Left lung (tissue), 10 donors: ENCODE data around the gene KPNB1. TPM values are rescaled to one million over a fixed set of nuclear protein-coding genes. Genes with fewer than 3 reads are reported as not detected.

Source experiments
- ATAC-seq: fragments of 200-7000 bp; cut with Tn5 transposase; one replicate; pipeline ENCODE4 v1.9.1; 2020; ENCODE audit warnings: moderate library complexity
- DNase-seq, 4 donors: peaks; one replicate each; pipeline ENCODE4 v3.0.0-alpha.2; 2013 to 2020
- H3K27ac ChIP-seq, 2 donors: fragments of 200-600 bp; sonication (generic) in 1 of 2; one replicate each; pipeline versions ENCODE4 v1.5.0 to v1.8.0; 2020 to 2021
- H3K27me3 ChIP-seq, 2 donors: fragments of 200-600 bp; sonication (generic) in 1 of 2; one replicate each; pipeline versions ENCODE4 v1.5.0 to v1.8.0; 2020 to 2021
- H3K36me3 ChIP-seq, 2 donors: fragments of 200-600 bp; sonication (generic) in 1 of 2; one replicate each; pipeline versions ENCODE4 v1.5.0 to v1.8.0; 2020 to 2021
- H3K4me1 ChIP-seq, 2 donors: fragments of 200-600 bp; one replicate each; pipeline ENCODE4 v1.8.0; 2021
- H3K4me3 ChIP-seq, 2 donors: fragments of 200-600 bp; sonication (generic) in 1 of 2; one replicate each; pipeline versions ENCODE4 v1.5.0 to v1.8.0; 2020 to 2021; ENCODE audit warnings: mild to moderate bottlenecking in 1 of 2
- H3K9me3 ChIP-seq, 2 donors: fragments of 200-600 bp; sonication (generic) in 1 of 2; one replicate each; pipeline versions ENCODE4 v1.5.0 to v1.8.0; 2020 to 2021
- intact Hi-C, 2 donors: fragments of 100-400 bp; cut with DNase I; formaldehyde crosslinking; loops; one replicate each; pipeline versions ENCODE4 v1.11.2 to v1.14.2; 2022
- polyA plus RNA-seq, 6 donors: library from polyadenylated mRNA; unstranded; fragments of 120-200 nt; gene quantifications; one replicate each; pipeline ENCODE4 v1.2.1, GENCODE V29; 2013; ENCODE audit not compliant: insufficient read length in 6 of 6
- total RNA-seq, 2 donors: library from RNA; stranded (reverse); fragmentation: NEBNext Ultra II Directional; extraction: Animal tissue kit (Norgen Biotek cat#: 25700); gene quantifications; one replicate each; pipeline ENCODE4 v1.2.1, GENCODE V29; 2021
- TF ChIP-seq, protein P1 (sequence below), 2 donors: fragments of 200-600 bp; sonication (generic) in 1 of 2; IDR thresholded peaks; one replicate each; pipeline versions ENCODE4 v1.5.0 to v1.8.0; 2021; ENCODE audit warnings: antibody characterized with exemption in 2 of 2
- donor health status: DM: no; HTN: yes; CAD: no.
- donor health status: DM: no; HTN: no; CAD: no.

KPNB1 gene
- total and polyA plus RNA-seq, 8 donors = 195 to 305 (median 248) TPM

- Histone ChIP-seq H3K27me3 (no peaks in the 10 kb centered on the region), H3K4me3 (no peak overlapping the region), H3K27ac (no peak overlapping the region), H3K4me1 (peaks cover 0 to 45% of the 10 kb centered on the region in 2 donors), H3K9me3 (no peaks in the 10 kb centered on the region), H3K36me3 (peaks cover 0 to 51% of the 10 kb centered on the region in 2 donors)
- peak in 2 of 4 donors; percentile 58 to 93 for DNase-seq
- TF ChIP-seq, protein P1, sequence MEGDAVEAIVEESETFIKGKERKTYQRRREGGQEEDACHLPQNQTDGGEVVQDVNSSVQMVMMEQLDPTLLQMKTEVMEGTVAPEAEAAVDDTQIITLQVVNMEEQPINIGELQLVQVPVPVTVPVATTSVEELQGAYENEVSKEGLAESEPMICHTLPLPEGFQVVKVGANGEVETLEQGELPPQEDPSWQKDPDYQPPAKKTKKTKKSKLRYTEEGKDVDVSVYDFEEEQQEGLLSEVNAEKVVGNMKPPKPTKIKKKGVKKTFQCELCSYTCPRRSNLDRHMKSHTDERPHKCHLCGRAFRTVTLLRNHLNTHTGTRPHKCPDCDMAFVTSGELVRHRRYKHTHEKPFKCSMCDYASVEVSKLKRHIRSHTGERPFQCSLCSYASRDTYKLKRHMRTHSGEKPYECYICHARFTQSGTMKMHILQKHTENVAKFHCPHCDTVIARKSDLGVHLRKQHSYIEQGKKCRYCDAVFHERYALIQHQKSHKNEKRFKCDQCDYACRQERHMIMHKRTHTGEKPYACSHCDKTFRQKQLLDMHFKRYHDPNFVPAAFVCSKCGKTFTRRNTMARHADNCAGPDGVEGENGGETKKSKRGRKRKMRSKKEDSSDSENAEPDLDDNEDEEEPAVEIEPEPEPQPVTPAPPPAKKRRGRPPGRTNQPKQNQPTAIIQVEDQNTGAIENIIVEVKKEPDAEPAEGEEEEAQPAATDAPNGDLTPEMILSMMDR (IDR thresholded peaks at IDR 0.05) = peak; percentile 88 to 95
- ATAC-seq = peak; percentile 36
- intact Hi-C loops = no loop called here
Observed at GRCh38 chr17:47698749-47699535, 49.2 kb downstream of the KPNB1 start.

DNA sequence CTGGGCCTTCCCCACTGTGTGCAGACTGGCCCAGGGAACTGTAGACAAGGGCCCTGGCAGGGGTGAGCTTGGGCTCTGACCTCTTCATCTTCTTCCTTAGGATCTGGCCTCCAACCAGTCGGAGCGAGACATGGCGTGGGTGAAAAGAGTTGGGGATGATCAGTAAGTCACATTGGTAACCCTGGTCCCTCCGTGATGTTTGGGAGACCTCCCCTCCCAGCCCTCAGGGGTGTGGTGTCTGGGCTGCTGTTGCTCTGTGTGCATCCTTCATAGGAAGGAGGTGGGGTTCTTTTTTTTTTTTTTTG is 49.8 kb downstream of the KPNB1 start:
- intact Hi-C loops = no loop called here
- H3K9me3 ChIP-seq = no peaks in the 10 kb centered on the region
- H3K36me3 ChIP-seq = peaks cover 0 to 51% of the 10 kb centered on the region in 2 donors
- H3K27ac ChIP-seq = no peak overlapping the region
- no peak overlapping the region for H3K4me3 ChIP-seq
- peaks cover 0 to 51% of the 10 kb centered on the region in 2 donors for H3K4me1 ChIP-seq
- peak in 1 of 4 donors; percentile 24 for DNase-seq
- TF ChIP-seq, protein P1 (IDR thresholded peaks at IDR 0.05) = no peak
- ATAC-seq = no peak
- no peaks in the 10 kb centered on the region for H3K27me3 ChIP-seq

DNA sequence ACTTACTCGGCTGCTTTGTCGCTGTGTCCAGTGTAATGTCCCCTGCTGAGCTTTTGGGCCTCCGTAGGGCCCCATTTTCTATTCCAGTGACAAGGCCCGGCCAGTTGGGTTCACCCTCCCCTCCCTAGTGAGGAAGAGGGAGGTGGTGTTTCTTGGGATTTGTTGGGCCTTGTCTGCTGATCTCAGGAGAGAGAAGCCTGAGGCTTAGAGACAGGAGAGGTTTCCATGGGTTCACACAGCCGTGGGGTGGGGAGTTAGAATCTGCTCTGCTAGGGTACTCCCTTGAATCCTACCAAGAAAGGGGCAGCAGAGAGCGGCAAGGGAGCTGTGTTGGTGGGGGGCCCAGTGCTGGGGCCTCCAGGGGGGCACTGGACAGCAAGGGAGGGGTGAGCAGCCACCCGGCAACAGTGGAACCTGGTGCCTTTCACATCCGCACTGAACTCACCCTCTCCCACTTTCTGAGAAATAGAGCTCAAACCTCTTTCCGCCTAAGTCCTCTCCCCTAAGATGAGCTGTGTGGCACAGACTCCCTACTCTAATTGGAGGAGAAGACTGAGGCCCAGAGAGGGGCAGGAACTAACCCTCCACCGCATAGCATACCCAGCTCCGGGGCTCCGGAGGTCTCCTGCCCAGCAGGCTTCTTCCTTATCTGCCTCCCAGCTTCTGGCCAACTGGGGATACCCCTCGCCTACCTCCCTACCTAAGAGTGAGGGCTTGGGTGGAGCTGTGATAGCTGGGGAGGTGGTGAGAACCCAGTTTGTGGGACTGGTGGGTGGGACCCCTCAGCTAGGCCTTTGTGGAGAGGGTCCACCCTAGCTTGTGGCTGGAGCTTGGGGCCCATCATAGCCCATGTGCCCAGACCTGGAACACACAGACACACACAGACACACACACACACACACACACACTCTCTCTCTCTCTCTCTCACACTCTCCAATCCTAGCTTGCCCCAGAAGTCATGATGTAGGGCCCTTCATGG is 51.0 kb downstream of the KPNB1 start:
- H3K9me3 ChIP-seq = no peaks in the 10 kb centered on the region
- no peak overlapping the region for H3K4me3 ChIP-seq
- no peaks in the 10 kb centered on the region for H3K27me3 ChIP-seq
- intact Hi-C loops = no loop called here
- peaks cover 0 to 54% of the 10 kb centered on the region in 2 donors for H3K4me1 ChIP-seq
- TF ChIP-seq, protein P1 (IDR thresholded peaks at IDR 0.05) = no peak
- peaks cover 0 to 51% of the 10 kb centered on the region in 2 donors for H3K36me3 ChIP-seq
- no peak for ATAC-seq
- H3K27ac ChIP-seq = no peak overlapping the region
- peak in 1 of 4 donors; percentile 27 for DNase-seq

GRCh38 chr17:47701608-47702007 is 51.9 kb downstream of the KPNB1 start:
- ATAC-seq = no peak
- no peaks in the 10 kb centered on the region for H3K27me3 ChIP-seq
- peaks cover 0 to 54% of the 10 kb centered on the region in 2 donors for H3K4me1 ChIP-seq
- H3K9me3 ChIP-seq = no peaks in the 10 kb centered on the region
- intact Hi-C loops = no loop called here
- H3K4me3 ChIP-seq = no peak overlapping the region
- peak in 1 of 4 donors; percentile 22 for DNase-seq
- H3K27ac ChIP-seq = no peak overlapping the region
- peaks cover 0 to 48% of the 10 kb centered on the region in 2 donors for H3K36me3 ChIP-seq
- TF ChIP-seq, protein P1 (IDR thresholded peaks at IDR 0.05) = no peak
